Activated T-cell treated with anti-CD3 and anti-CD28 coated beads, Interleukin-2, amount 50 U/mL, for 4 hours (primary cell): ENCODE measurements around the gene KCTD14. TPM values are rescaled to one million over a fixed set of nuclear protein-coding genes. Genes with fewer than 3 reads are reported as not detected.
"Not testable (repeated sequence)": the region's sequence is repeated elsewhere in the genome, so short reads cannot be mapped to it uniquely, and the experiment has no call there.

Experiments
- ATAC-seq, 2 donors: fragments of 200-7000 bp; cut with Tn5 transposase; one replicate each; pipeline ENCODE4 v1.10.0; 2021
- DNase-seq: peaks from one replicate; pipeline ENCODE4 v3.0.0-alpha.2; 2020
- H3K27me3 Mint-ChIP-seq: one replicate; pipeline ENCODE4 v1.8.0; 2021; ENCODE audit warnings: low read depth, mixed read lengths
- H3K36me3 Mint-ChIP-seq: one replicate; pipeline ENCODE4 v1.8.0; 2022; ENCODE audit warnings: mixed read lengths; ENCODE audit not compliant: insufficient read depth
- H3K4me1 Mint-ChIP-seq: one replicate; pipeline ENCODE4 v1.8.0; 2021; ENCODE audit warnings: low read depth, mixed read lengths
- H3K4me3 Mint-ChIP-seq: one replicate; pipeline ENCODE4 v1.8.0; 2021; ENCODE audit warnings: mild to moderate bottlenecking, moderate library complexity, mixed read lengths
- H3K9me3 Mint-ChIP-seq: one replicate; pipeline ENCODE4 v1.8.0; 2021; ENCODE audit warnings: mixed read lengths
- total RNA-seq, 3 donors: library from RNA; stranded (reverse); gene quantifications; one replicate each; pipeline ENCODE4 v1.2.1, GENCODE V29; 2021

KCTD14 gene
- total RNA-seq, 3 donors from 2014 or later: 0.38 to 0.45 TPM; not detected in 1

GRCh38 chr11:78059749-78060328 lies 36.8 kb upstream of the KCTD14 start:
- not testable (repeated sequence) for H3K4me3 Mint-ChIP-seq, H3K9me3 Mint-ChIP-seq

GRCh38 chr11:78057462-78058055 lies 34.5 kb upstream of the KCTD14 start:
- Mint-ChIP-seq H3K36me3 (no peaks in the 10 kb centered on the region), H3K4me1 (no peaks in the 10 kb centered on the region), H3K4me3 (no peak overlapping the region), H3K27me3 (no peaks in the 10 kb centered on the region), H3K9me3 (no peaks in the 10 kb centered on the region)
- no peak for ATAC-seq
- no peak for DNase-seq

More at GRCh38 chr11:78059749-78060328, 36.8 kb upstream of the KCTD14 start:
- not testable (repeated sequence) for H3K4me1 Mint-ChIP-seq, H3K27me3 Mint-ChIP-seq, ATAC-seq, H3K36me3 Mint-ChIP-seq, DNase-seq

GRCh38 chr11:78056093-78056492 lies 33.0 kb upstream of the KCTD14 start:
- H3K9me3 Mint-ChIP-seq: no peaks in the 10 kb centered on the region
- H3K4me1 Mint-ChIP-seq: no peaks in the 10 kb centered on the region
- no peaks in the 10 kb centered on the region for H3K27me3 Mint-ChIP-seq
- ATAC-seq (no peak), DNase-seq (no peak)
- H3K4me3 Mint-ChIP-seq: no peak overlapping the region
- no peaks in the 10 kb centered on the region for H3K36me3 Mint-ChIP-seq

GRCh38 chr11:78054971-78055370 lies 31.9 kb upstream of the KCTD14 start:
- ATAC-seq (no peak), DNase-seq (no peak)
- no peaks in the 10 kb centered on the region for H3K36me3 Mint-ChIP-seq

GRCh38 chr11:78050964-78051831 lies 28.1 kb upstream of the KCTD14 start:
- peaks cover 4% of the 10 kb centered on the region for H3K4me1 Mint-ChIP-seq
- H3K4me3 Mint-ChIP-seq: no peak overlapping the region
- no peak for ATAC-seq
- DNase-seq: no peak
- H3K36me3 Mint-ChIP-seq: no peaks in the 10 kb centered on the region
- H3K27me3 Mint-ChIP-seq: no peaks in the 10 kb centered on the region
- H3K9me3 Mint-ChIP-seq: no peaks in the 10 kb centered on the region

More at GRCh38 chr11:78054971-78055370, 31.9 kb upstream of the KCTD14 start:
- Mint-ChIP-seq H3K27me3 (no peaks in the 10 kb centered on the region), H3K4me3 (no peak overlapping the region), H3K4me1 (no peaks in the 10 kb centered on the region), H3K9me3 (no peaks in the 10 kb centered on the region)

GRCh38 chr11:78049348-78049747 lies 26.3 kb upstream of the KCTD14 start:
- H3K36me3 Mint-ChIP-seq: no peaks in the 10 kb centered on the region
- DNase-seq (no peak), ATAC-seq (no peak)
- H3K4me3 Mint-ChIP-seq: no peak overlapping the region
- no peaks in the 10 kb centered on the region for H3K9me3 Mint-ChIP-seq
- peaks cover 11% of the 10 kb centered on the region for H3K4me1 Mint-ChIP-seq
- no peaks in the 10 kb centered on the region for H3K27me3 Mint-ChIP-seq

- no peak for DNase-seq
- no peak for ATAC-seq
- Mint-ChIP-seq H3K4me1 (peaks cover 11% of the 10 kb centered on the region), H3K27me3 (no peaks in the 10 kb centered on the region), H3K4me3 (no peak overlapping the region), H3K9me3 (no peaks in the 10 kb centered on the region), H3K36me3 (no peaks in the 10 kb centered on the region)
Measured at GRCh38 chr11:78048561-78048960, 25.5 kb upstream of the KCTD14 start.

- ATAC-seq (peak in 1 of 2 donors; percentile 13), DNase-seq (no peak)
- peaks cover 11% of the 10 kb centered on the region for H3K4me1 Mint-ChIP-seq
- H3K9me3 Mint-ChIP-seq: no peaks in the 10 kb centered on the region
- H3K36me3 Mint-ChIP-seq: no peaks in the 10 kb centered on the region
- no peak overlapping the region for H3K4me3 Mint-ChIP-seq
- H3K27me3 Mint-ChIP-seq: no peaks in the 10 kb centered on the region
Measured at GRCh38 chr11:78046486-78046854, 23.4 kb upstream of the KCTD14 start.

GRCh38 chr11:78045851-78046485 lies 22.9 kb upstream of the KCTD14 start:
- peaks cover 11% of the 10 kb centered on the region for H3K4me1 Mint-ChIP-seq
- DNase-seq: peak; percentile 75
- H3K27me3 Mint-ChIP-seq: no peaks in the 10 kb centered on the region
- peak; percentile 96 to 97 for ATAC-seq
- no peaks in the 10 kb centered on the region for H3K9me3 Mint-ChIP-seq
- H3K4me3 Mint-ChIP-seq: peak overlapping the region; percentile 51
- no peaks in the 10 kb centered on the region for H3K36me3 Mint-ChIP-seq

- DNase-seq (no peak), ATAC-seq (no peak)
- no peak overlapping the region for H3K4me3 Mint-ChIP-seq
- H3K9me3 Mint-ChIP-seq: no peaks in the 10 kb centered on the region
- no peaks in the 10 kb centered on the region for H3K27me3 Mint-ChIP-seq
- peaks cover 18% of the 10 kb centered on the region for H3K4me1 Mint-ChIP-seq
- H3K36me3 Mint-ChIP-seq: no peaks in the 10 kb centered on the region
Measured at GRCh38 chr11:78044706-78045105, 21.6 kb upstream of the KCTD14 start.

GRCh38 chr11:78041843-78042440 lies 18.9 kb upstream of the KCTD14 start:
- H3K4me3 Mint-ChIP-seq: no peak overlapping the region
- peaks cover 20% of the 10 kb centered on the region for H3K4me1 Mint-ChIP-seq
- H3K27me3 Mint-ChIP-seq: no peaks in the 10 kb centered on the region

GRCh38 chr11:78041380-78041719 lies 18.3 kb upstream of the KCTD14 start:
- not testable (repeated sequence) for H3K4me3 Mint-ChIP-seq, ATAC-seq, DNase-seq

More at GRCh38 chr11:78041843-78042440, 18.9 kb upstream of the KCTD14 start:
- DNase-seq (no peak), ATAC-seq (no peak)
- Mint-ChIP-seq H3K36me3 (no peaks in the 10 kb centered on the region), H3K9me3 (no peaks in the 10 kb centered on the region)

GRCh38 chr11:78040691-78041379 lies 17.8 kb upstream of the KCTD14 start:
- H3K36me3 Mint-ChIP-seq: no peaks in the 10 kb centered on the region
- no peak overlapping the region for H3K4me3 Mint-ChIP-seq
- no peaks in the 10 kb centered on the region for H3K9me3 Mint-ChIP-seq
- peaks cover 13% of the 10 kb centered on the region for H3K4me1 Mint-ChIP-seq
- H3K27me3 Mint-ChIP-seq: no peaks in the 10 kb centered on the region
- no peak for DNase-seq
- ATAC-seq: no peak

More at GRCh38 chr11:78041380-78041719, 18.3 kb upstream of the KCTD14 start:
- H3K4me1 Mint-ChIP-seq: peaks cover 18% of the 10 kb centered on the region
- H3K36me3 Mint-ChIP-seq, H3K9me3 Mint-ChIP-seq, H3K27me3 Mint-ChIP-seq: not testable (repeated sequence)
